Measurements from ENCODE around the gene DARS1. TPM values are rescaled to one million over a fixed set of nuclear protein-coding genes. Genes with fewer than 3 reads are reported as not detected.

DARS1 gene
- total RNA-seq, 4 donors from 2014 or later, result 115 to 176 (median 156) TPM

DNA sequence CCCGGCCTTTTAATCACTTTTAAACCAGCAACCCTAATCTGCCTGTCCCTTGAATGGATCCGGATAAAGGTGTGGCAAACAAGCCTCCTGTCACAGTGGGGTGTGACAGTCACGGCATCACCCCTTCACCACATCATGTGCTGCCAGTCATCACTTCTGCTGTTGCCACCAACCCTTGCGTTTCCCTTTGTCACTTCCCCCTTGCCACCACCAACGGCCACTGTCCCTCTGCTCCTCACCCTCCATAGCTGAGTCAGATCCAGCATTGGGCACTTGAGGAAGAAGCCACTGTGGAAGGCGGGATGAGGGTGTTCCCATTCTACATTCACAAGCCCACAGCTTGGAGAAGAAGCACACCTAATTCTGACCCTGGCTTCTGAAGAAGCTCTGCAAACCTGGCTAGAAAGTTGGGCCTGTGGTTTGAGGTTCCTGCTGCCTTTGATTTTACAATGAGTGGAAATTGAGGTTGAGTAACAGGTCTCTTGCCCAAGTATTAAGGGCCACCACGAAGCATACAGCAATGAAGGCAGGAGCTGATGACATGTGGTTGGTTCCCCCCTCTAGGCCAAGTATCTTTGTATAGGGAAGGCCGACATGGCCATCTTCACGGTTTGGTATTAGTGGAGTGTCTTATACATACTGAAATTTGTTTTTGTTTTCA lies 22.9 kb upstream of the DARS1 start:
- Histone ChIP-seq H3K27ac (no peak overlapping the region), H3K9me3 (no peaks in the 10 kb centered on the region), H3K27me3 (no peaks in the 10 kb centered on the region), H3K36me3 (no peaks in the 10 kb centered on the region), H3K4me3 (no peak overlapping the region), H3K4me1 (peaks cover 0 to 15% (median 0%) of the 10 kb centered on the region in 3 donors)
- ATAC-seq, result peak; percentile 60
- TF ChIP-seq POLR2A (IDR thresholded peaks at IDR 0.05) (no peak), EP300 (IDR thresholded peaks at IDR 0.05) (no peak), POLR2AphosphoS5 (IDR thresholded peaks at IDR 0.05) (no peak)
- TF ChIP-seq, protein P1, sequence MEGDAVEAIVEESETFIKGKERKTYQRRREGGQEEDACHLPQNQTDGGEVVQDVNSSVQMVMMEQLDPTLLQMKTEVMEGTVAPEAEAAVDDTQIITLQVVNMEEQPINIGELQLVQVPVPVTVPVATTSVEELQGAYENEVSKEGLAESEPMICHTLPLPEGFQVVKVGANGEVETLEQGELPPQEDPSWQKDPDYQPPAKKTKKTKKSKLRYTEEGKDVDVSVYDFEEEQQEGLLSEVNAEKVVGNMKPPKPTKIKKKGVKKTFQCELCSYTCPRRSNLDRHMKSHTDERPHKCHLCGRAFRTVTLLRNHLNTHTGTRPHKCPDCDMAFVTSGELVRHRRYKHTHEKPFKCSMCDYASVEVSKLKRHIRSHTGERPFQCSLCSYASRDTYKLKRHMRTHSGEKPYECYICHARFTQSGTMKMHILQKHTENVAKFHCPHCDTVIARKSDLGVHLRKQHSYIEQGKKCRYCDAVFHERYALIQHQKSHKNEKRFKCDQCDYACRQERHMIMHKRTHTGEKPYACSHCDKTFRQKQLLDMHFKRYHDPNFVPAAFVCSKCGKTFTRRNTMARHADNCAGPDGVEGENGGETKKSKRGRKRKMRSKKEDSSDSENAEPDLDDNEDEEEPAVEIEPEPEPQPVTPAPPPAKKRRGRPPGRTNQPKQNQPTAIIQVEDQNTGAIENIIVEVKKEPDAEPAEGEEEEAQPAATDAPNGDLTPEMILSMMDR (IDR thresholded peaks at IDR 0.05), result no peak
- WGBS, 2 donors (ENCODE audit: low coverage in 1 of 2), result 82% methylated on average over 3 of the region's 9 CpGs; no CpG with 5 or more reads in 1 of the 2 donors

GRCh38 chr2:136006658-136007057 lies 21.2 kb upstream of the DARS1 start:
- WGBS, 2 donors (ENCODE audit: low coverage in 1 of 2), result 48 to 51% methylated on average over 3 of the region's 3 CpGs
- ATAC-seq, result no peak
- H3K4me3 ChIP-seq, result no peak overlapping the region
- TF ChIP-seq POLR2A (IDR thresholded peaks at IDR 0.05) (no peak), POLR2AphosphoS5 (IDR thresholded peaks at IDR 0.05) (no peak), EP300 (IDR thresholded peaks at IDR 0.05) (no peak)
- TF ChIP-seq, protein P1 (IDR thresholded peaks at IDR 0.05), result no peak
- no peaks in the 10 kb centered on the region for H3K9me3 ChIP-seq
- H3K36me3 ChIP-seq, result no peaks in the 10 kb centered on the region
- H3K4me1 ChIP-seq, result no peaks in the 10 kb centered on the region
- no peak overlapping the region for H3K27ac ChIP-seq
- H3K27me3 ChIP-seq, result no peaks in the 10 kb centered on the region

DNA sequence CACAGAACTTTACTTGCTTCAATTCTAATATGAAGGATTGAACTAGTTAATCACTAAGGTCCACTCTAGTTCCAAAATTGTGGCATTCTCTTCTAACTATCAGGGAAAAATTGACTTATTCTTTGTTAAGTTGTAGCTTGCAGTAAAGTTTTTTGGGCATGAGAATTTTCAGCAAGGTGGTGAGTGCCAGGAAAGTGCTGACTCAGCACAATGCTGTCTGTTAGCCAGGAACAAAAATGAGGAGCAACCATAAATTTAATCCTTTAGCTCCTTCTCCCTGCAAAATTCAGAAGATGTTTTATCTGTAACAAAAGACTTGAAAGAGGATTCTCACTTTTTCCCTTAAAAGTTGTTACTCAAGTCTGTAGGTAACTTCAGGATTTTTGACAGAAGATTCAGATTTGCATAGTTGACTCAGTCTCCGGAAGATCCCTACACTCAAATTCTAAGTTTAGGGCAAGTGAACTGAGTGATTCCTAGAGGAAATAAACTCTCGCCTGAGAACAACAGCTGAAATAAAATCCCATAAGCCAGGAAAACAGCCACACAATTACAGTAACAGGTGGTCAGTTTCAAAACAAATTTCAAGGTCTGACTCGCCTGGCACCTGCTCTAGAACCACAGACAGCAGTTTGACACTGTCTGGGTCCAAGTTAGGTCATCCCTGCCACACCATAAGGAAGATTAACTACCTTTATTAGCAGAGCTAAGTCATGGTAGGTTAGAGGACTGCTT lies 20.2 kb upstream of the DARS1 start:
- Histone ChIP-seq H3K9me3 (no peaks in the 10 kb centered on the region), H3K4me1 (peaks cover 0 to 7% (median 1%) of the 10 kb centered on the region in 3 donors), H3K27ac (no peak overlapping the region), H3K4me3 (no peak overlapping the region), H3K27me3 (no peaks in the 10 kb centered on the region), H3K36me3 (no peaks in the 10 kb centered on the region)
- 37 to 41% methylated on average over 2 to 3 of the region's 3 CpGs for WGBS, 2 donors (ENCODE audit: low coverage in 1 of 2)
- TF ChIP-seq, protein P1 (IDR thresholded peaks at IDR 0.05), result no peak
- no peak for TF ChIP-seq POLR2AphosphoS5 (IDR thresholded peaks at IDR 0.05)
- ATAC-seq, result no peak

- WGBS, 2 donors (ENCODE audit: low coverage in 1 of 2), result 78% methylated on average over 3 of the region's 3 CpGs; no CpG with 5 or more reads in 1 of the 2 donors
Measured at GRCh38 chr2:136004965-136005364, 19.5 kb upstream of the DARS1 start.

More at GRCh38 chr2:136004965-136005364, 19.5 kb upstream of the DARS1 start:
- peaks cover 0 to 14% (median 3%) of the 10 kb centered on the region in 3 donors for H3K4me1 ChIP-seq
- no peak overlapping the region for H3K4me3 ChIP-seq
- no peaks in the 10 kb centered on the region for H3K9me3 ChIP-seq
- H3K27me3 ChIP-seq, result no peaks in the 10 kb centered on the region
- ATAC-seq, result no peak
- no peak overlapping the region for H3K27ac ChIP-seq
- no peaks in the 10 kb centered on the region for H3K36me3 ChIP-seq
- TF ChIP-seq POLR2A (IDR thresholded peaks at IDR 0.05), result no peak
- no peak for TF ChIP-seq EP300 (IDR thresholded peaks at IDR 0.05)
- TF ChIP-seq, protein P1 (IDR thresholded peaks at IDR 0.05), result no peak
- no peak for TF ChIP-seq POLR2AphosphoS5 (IDR thresholded peaks at IDR 0.05)
